HuH-7.5 (cell line): ENCODE data around the gene ANKRD66.

Source experiments
- DNase-seq: peaks from one replicate; pipeline ENCODE4 v3.0.0; 2011; ENCODE audit warnings: low spot score

ANKRD66 gene

DNA sequence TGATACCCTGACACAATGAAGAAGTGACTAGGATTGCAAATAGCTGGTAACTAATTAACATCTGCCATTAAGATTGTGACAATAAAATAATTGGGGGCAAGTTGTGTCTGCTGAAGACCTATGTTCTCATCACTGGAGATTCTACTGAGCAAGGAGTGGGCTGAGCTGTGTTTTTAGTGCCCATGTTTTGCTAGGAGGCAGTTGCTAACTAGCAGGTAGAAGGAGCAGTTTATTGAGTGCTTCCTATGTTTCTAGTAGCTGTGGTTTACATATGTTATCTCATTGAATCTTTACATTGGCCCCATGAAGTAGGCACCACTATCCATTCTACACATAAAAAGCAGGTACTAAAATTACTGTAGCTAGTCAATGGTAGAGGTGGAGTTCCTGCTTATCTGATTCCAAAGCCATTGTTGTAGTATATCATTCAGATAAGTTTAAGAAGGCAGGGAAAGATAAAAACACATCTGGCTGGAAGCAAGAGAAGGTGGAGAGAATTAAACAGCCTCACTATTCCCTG is 43.7 kb downstream of the ANKRD66 start:
- no peak for DNase-seq

DNA sequence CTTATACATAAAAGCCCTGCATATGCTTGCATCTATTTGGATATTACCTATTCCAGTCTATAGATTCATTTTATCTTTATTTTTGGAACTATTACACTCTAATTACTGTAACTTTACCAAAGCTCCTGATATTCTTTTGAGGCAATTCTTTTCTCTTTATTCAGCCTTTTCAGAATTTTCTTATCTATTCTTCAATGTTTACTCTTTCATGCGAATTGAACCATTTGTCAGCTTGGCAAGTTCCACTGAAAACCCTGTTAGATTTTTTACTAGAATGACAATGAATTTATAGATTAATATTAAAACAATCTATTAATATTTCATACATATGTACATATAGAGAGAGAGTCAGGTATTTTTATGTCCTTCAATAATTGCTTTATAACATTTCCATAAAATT is 45.9 kb downstream of the ANKRD66 start:
- DNase-seq, result no peak

DNA sequence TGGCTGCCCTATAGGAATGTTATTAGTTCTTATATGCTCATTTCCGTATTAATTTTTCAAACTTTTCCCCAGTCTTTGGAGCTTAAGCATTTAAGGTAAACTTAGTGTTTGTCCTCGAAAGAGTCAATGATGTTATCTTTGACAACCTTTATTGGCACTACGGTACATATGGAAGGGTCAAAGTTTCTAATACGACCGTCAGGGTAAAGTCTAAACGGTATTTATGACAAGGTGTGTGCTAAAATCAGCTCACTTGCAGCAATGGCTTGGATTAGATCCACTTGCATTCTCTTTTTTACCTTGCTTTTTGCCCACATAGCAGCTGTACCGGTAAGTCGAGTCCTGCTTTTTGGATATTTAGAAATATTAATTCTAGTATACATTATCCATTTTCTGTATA is 46.4 kb downstream of the ANKRD66 start, which contains the start of gene MEP1A:
Gene MEP1A (plus strand): TSS at position 252 of the 400 bp plus-strand sequence. CDS start 10 bp downstream, at position 262.
- DNase-seq, result no peak

DNA sequence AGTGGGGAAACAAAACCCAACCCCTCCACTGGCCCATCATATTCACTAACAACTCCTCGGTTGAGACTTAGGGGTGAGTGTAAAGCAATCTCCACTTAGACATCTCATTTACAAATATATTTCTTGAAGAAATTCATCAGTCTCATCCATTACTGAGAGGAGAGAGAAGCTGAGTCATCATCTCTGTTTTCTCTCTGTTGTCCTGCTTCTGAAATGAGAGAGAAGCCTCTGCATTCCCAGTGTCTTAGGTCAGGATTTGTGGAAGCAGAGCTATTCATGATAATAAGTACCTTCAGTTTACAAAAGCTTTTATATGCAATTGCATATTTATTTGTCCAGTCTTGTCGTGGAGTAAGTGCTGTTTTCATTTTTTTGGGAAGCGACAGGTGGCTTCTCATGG is 47.3 kb downstream of the ANKRD66 start:
- no peak for DNase-seq

DNA sequence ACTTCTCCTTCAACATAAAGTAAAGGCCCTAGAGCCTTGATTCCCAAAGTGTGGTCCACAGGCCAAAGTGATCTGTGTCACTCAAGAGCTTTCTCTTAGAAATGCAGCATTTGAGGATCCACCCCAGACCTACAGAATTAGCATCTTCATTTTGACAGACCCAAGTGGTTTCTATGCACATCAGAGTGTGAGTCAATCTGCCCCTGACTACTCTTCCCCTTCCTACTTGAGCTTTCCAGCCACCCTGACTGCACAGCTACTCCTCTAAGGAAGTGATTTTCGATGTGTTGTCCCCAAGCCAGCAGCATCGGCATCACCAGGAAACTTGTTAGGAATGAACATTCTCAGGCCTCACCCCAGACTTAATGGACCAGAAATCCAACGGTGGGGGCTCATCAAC is 49.1 kb downstream of the ANKRD66 start:
- no peak for DNase-seq

DNA sequence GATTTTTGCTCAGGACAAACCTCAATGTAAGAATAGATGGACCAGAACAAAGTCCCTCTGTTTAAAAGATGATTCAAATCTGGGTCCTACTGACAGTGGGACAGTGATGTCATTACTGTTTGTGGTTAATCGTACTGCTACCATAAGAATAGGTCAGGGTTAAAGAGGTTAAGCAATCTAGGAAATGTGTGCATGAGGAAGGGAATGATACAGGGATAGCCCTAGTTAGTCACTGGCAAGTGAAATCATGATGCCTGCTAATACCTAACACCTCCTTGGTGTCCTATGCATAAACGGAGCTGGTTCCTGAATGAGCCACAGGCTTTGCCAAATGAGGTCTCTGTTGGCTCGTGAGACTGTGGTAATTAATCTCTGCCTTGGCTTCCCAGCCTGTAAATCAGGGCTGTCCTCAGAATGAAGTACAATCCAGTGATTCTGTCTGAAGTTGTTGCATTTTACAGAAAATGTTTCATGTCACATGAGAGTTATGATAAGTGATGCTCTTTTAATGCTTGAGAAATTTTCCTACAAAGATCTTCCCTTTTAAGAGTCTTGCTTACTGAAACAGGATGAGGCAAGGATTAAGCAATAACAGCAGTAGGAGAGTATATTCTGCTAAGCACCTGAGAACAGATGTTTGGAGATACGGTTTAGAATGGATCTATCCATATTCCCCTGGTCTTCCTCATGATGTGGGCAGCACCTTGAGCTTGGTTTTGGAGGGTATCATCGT is 50.3 kb downstream of the ANKRD66 start:
- DNase-seq, result no peak

DNA sequence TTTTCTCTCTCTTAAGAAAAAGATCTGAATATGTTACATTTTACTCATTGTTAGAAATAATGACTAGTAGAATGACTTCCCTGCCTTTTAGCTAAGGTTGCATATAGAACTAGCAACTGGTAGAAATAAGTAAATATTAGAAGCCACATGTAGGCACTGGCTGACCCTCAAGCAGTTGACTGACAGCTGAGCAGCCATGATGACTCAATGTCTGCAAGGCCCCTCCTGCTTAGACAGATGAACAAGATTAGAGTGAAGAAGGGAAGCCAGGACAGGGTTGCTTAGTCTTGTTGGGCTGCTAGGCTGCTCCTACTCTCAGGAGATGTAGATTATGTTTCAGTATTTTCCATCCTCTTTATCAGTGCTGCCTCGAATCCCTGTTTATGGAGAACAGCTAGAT is 52.9 kb downstream of the ANKRD66 start:
- DNase-seq, result no peak

DNA sequence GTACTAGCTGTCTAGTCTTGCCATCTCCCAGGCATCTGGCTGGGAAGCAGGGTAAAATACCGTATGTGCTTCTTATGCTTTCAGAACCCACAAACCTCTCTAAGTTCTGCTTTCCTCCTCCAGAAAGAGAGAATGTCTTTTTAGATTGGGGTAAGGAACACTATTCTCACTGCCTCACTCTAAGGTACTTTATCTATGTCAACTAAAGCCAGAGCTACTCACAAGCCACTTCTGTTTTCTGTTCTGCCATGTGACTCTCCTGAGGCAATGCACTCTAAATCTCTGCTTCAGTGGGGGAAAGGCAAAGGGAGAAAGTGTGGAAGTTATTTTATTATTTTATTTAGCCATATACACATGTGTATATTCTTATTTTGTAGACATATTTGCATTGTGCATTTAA is 62.1 kb downstream of the ANKRD66 start:
- no peak for DNase-seq
